ENCODE measurements around the gene EDAR.

- TF ChIP-seq CTCF (IDR thresholded peaks at IDR 0.05; ENCODE audit: low read length) (no peak), EZH2 (IDR thresholded peaks at IDR 0.05; ENCODE audit: borderline replicate concordance, low read length) (no peak)
Measured at GRCh38 chr2:109001201-109001600, 12.2 kb upstream of the EDAR start.
